ENCODE results near the gene KDM3B.
"Not testable (repeated sequence)": the region's sequence is repeated elsewhere in the genome, so short reads cannot be mapped to it uniquely, and the experiment has no call there.

KDM3B gene

GRCh38 chr5:138349852-138350562 lies 2.5 kb upstream of the KDM3B start:
- no peak for DNase-seq

DNA sequence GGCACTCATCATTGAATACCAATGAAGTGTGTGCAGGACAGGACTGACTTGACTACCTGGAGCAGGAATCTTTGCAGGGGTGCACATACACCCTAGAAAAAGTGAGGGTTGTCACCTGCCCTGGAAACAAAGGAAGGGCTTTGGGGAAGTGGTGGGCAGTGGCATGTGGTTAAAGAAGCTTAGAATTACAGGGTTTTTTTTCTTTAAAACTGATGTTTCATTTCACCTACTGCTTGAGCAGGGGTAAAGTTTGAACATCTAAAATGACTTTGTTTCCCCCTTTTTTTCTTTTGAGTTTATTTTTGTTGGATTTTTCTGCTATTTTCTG lies 2.0 kb upstream of the KDM3B start:
- no peak for DNase-seq

DNA sequence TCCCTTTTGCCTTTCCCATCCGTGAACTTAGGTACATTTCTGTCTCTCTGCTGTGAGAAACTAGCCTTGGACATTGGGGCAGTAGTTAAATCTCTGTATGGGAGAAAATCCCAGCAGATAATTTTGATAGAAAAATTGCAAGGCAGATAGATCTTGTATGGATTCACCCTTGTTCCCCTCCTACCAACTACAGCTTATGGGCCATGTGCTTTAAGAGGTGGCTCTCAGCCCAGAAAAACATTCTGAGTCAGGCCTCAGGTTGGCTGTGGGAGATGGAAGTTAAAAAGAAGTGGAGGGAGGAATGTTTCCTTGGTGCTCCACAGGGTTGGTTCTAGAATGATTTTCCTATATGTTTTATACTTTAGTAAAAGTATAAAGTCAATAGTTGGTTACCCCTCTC lies 1.4 kb upstream of the KDM3B start:
- no peak for DNase-seq

- no peak for DNase-seq
These were observed 968 bp upstream of the KDM3B start for GRCh38 chr5:138351517-138351916.

DNA sequence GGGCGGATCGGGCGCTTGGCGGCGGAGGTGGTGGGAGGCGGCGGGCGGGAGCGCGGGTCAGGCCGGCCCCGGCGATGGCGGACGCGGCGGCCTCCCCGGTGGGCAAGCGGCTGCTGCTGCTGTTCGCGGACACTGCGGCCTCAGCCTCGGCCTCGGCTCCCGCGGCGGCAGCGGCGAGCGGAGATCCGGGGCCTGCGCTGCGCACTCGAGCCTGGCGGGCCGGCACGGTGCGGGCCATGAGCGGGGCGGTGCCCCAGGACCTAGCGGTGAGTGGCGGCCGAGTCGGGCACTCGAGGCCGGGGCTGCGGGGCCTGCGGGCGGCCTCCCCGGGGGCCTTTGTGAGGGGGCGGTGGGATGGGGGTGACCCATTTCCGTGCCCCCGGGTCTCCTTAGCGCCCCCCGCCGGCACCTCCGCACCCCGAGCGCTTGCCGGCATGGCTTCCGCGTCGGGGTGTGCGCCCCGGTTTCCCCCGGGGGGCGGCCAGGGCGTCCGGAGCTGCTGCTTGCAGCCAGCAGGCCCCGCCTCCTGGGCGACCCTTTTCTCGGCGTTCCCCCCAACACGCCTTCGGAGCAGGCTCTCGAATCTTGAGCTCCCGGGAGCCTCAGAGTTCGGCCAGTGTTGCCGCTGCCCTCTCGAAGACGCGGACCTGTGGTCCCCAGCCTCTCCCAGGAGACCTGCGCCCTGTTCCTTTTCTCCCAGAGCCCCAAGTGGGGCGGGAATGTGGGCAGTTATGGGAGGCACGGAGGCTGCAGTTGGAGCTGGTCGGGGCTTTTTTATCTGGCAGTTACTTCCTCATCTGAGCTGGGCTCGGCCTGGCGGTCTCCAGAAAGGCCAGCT lies 456 bp downstream of the KDM3B start:
- peak; percentile 65 for DNase-seq

DNA sequence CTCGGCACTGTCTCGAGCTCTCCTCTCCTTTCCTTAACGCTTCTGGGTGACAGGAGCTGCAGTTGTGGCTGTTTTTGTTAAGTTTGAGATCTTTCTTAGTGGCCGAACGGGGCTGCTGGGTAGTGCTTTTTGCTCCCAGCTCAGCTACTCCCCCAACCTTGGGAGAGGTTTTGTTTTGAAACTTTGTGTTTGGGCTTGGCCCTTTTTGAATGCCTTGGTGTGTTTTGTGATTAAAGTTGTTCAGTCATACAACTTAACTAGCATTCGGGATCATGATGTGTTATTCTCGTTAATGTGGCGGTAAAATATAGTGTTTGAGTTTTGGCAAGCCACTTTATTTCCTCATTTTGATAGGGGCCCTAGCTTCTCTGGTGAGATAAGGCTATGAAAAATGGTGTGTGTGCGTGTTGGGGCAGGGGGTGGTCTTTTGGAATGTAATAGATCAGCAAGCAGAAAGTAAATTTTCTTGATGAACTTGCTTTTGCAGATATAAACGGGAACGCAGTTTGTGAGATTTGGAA lies 1.1 kb downstream of the KDM3B start:
- no peak for DNase-seq

GRCh38 chr5:138354387-138354786 lies 1.9 kb downstream of the KDM3B start:
- DNase-seq: no peak

GRCh38 chr5:138354926-138355378 lies 2.5 kb downstream of the KDM3B start:
- DNase-seq: no peak

DNA sequence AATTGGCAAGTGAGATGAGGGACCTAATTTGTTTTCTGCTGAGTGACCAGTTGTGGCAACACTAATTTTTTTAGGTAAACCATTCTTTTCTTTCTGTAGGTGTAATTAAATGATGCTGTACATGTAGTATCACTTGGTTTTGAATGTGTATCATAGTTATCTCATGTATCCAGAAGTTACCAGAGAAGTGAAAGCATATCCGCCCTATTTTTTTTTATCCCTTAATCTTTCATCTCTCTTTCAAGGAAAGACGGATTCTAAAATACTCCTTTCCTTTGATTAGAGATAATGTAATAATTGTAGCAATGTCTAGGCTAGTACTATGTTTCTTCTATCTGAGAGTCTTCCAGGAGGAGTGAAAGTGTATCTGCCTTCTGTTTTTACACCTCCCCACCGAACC lies 7.1 kb downstream of the KDM3B start:
- no peak for DNase-seq

- DNase-seq: no peak
These were observed 8.5 kb downstream of the KDM3B start for GRCh38 chr5:138360941-138361452.

GRCh38 chr5:138364576-138364975 lies 12.1 kb downstream of the KDM3B start:
- no peak for DNase-seq

GRCh38 chr5:138366632-138367382 lies 14.3 kb downstream of the KDM3B start:
- no peak for DNase-seq

DNA sequence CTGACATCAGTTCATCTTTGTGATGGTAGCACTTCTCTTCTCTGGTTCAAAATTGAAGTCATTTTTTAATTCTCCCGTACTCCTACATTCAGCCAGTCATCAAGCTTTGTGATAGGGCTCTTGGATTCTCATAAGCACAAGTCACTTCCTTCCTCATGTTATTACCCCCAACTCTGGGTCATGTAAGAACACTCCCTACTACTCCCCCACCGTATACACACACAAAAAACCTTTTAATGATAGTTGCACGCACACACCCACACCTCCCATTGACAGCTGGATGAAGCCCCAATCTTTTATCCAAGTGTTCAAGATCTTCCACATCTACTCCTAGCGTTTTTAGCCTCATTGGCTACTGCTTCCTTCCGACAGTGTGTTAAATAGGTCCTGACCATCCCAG lies 16.8 kb downstream of the KDM3B start:
- no peak for DNase-seq

GRCh38 chr5:138369706-138370105 lies 17.2 kb downstream of the KDM3B start:
- no peak for DNase-seq

DNA sequence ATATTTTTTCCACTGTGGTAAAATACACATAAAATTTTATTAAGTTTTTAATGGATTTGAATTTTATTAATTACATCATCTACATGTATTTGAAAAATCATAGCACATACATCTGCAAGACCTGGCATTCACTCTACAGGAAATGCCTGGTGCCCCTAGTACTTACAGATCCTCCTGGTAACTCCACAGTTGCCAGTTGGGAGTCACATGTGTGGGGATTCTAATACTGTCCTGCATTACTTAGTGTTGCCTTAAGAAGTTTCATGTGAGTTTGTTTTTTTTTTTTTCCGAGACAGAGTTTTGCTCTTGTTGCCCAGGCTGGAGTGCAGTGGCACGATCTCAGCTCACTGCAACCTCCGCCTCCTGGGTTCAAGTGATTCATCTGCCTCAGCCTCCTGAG lies 18.1 kb downstream of the KDM3B start:
- DNase-seq: no peak

- no peak for DNase-seq
These were observed 19.0 kb downstream of the KDM3B start for GRCh38 chr5:138371454-138371853.

DNA sequence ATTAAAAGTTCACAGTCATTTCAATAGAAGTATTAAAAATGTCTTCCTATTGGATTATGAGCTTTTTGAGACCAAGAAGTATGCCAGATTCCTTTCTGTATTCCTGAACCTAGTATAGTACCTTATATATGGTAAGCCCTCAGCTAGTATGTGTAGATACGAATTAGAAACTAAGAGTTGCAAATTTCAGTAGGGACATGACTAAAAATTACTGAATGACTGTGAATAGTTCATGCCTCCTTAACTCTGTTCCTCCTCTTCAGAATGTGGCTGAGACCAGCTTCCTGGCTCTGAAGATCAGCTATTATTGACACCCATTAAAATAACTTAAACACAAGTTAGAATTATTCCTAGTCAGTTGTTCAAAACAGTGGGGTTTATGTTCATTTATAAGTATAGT lies 19.7 kb downstream of the KDM3B start:
- DNase-seq: no peak

DNA sequence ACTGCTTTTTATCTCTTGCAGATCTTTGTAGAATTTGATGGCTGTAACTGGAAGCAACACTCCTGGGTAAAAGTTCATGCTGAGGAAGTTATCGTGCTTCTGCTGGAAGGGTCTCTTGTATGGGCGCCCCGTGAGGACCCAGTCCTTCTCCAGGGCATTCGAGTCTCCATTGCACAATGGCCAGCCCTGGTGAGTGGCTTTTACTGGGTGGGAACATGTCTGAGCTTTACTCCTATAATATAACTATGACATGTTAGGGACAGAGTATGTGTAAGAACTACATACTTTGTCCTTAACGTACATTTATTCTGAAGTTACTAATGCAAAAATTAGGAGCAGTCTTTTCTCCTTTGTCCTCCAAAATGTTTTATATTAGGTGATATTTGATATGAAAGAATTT lies 20.2 kb downstream of the KDM3B start:
- no peak for DNase-seq

DNA sequence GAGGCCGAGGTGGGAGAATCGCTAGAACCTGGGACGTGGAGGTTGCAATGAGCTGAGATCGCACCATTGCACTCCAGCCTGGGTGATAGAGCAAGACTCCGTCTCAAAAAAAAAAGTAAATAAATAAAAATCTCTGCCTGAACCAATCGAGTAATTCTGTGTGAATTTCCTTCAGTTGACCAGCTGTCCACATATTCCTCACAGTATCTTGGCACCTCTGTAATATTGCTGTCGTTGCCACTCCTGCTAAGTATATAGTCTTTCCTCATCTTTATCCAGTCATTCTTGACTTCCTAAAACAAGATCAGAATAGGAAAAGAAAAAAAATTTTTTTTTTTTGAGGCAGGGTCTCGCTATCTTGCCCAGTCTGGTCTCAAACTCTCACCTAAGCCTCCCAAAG lies 29.9 kb downstream of the KDM3B start:
- DNase-seq: no peak

DNA sequence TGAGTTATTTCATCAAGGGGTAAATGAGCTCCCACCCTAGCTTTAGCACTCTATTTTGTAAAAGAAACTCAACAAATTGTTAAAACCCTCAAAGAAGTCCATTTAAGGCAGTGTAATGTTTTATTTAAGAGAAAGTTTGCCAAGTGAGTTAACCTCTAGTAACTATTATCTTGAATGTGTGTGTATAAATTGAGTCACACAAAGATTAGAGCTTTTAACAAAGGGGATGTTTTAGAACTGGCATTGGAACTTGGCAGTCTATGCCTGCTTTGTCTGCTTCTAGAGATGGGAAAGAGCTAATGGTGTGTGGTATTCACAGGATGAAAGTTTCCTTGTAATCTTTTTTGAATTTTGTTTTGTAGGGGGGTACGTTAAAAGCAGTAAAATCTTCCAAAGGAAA lies 33.2 kb downstream of the KDM3B start:
- DNase-seq: no peak

GRCh38 chr5:138386290-138386689 lies 33.8 kb downstream of the KDM3B start:
- DNase-seq: no peak

GRCh38 chr5:138389332-138389731 lies 36.8 kb downstream of the KDM3B start:
- DNase-seq: no peak

GRCh38 chr5:138389911-138390310 lies 37.4 kb downstream of the KDM3B start:
- not testable (repeated sequence) for DNase-seq
